HCT116 (cell line): ENCODE measurements around the gene CTIF. TPM values are rescaled to one million over a fixed set of nuclear protein-coding genes. Genes with fewer than 3 reads are reported as not detected.

Experiments used
- ATAC-seq: fragments of 200-7000 bp; cut with Tn5 transposase; 2 replicates; pipeline ENCODE4 v1.9.1; 2020; ENCODE audit warnings: mild to moderate bottlenecking, moderate library complexity
- BruUV-seq: library from RNA; stranded (reverse); fragments of 400-500 nt; replicated peaks from 2 replicates; lab custom pipeline; 2021; lab: Mats Ljungman, UMichigan
- CTCF ChIA-PET: fragments of 300-600 bp; sonication (Branson Sonifier 250); formaldehyde crosslinking; loops from one replicate; lab custom pipeline; 2021; ENCODE audit warnings: antibody characterized with exemption; lab: Charles Lee
- POLR2A ChIA-PET: fragments of 300-600, 350-600 bp; sonication (Branson Sonifier 250); formaldehyde crosslinking; loops from one replicate; lab custom pipeline; 2021; ENCODE audit warnings: antibody characterized with exemption; lab: Charles Lee
- RAD21 ChIA-PET, 2 experiments: fragments of 300-600 bp; sonication (Branson Sonifier 250); formaldehyde crosslinking; loops; one replicate each; lab custom pipeline; 2023; ENCODE audit warnings: low total read pairs in 2 of 2; ENCODE audit not compliant: uncharacterized antibody in 2 of 2, unreplicated experiment in 2 of 2, low non-redundant PET in 1 of 2; lab: Charles Lee
- DNase-seq: peaks from one replicate; pipeline ENCODE4 v3.0.0-alpha.2; 2010; ENCODE audit warnings: low read depth, low spot score
- H2AFZ ChIP-seq: fragments of 200-600 bp; shearing (Covaris generic), sonication (generic); 2 replicates; pipeline ENCODE4 v1.6.1; 2017; ENCODE audit warnings: low read depth, mixed run types, mixed read lengths, antibody characterized with exemption, low read length; ENCODE audit not compliant: poor library complexity, severe bottlenecking
- H3K27ac ChIP-seq: 2 replicates; pipeline ENCODE4 v1.5.1; 2012; ENCODE audit warnings: low read depth, low read length
- H3K27me3 ChIP-seq: fragments of 200-600 bp; sonication (generic); 2 replicates; pipeline ENCODE4 v1.6.1; 2016; ENCODE audit warnings: mixed run types, low read length, mixed read lengths; ENCODE audit not compliant: insufficient read depth
- H3K36me3 ChIP-seq, 2 experiments: fragments of 200-500 bp in 1 of 2; fragments of 200-600 bp in 1 of 2; sonication (Bioruptor generic) in 1 of 2; sonication (generic) in 1 of 2; 2 replicates each; pipeline versions ENCODE4 v1.5.1 to v1.6.1; 2014 to 2016; ENCODE audit warnings: low read length in 2 of 2, inconsistent platforms in 1 of 2, mixed read lengths in 1 of 2, mixed run types in 1 of 2; ENCODE audit not compliant: insufficient read depth in 2 of 2, control insufficient read depth in 1 of 2
- H3K4me1 ChIP-seq, 2 experiments: fragments of 200-600 bp in 1 of 2; sonication (generic) in 1 of 2; 2 replicates each; pipeline versions ENCODE4 v1.5.1 to v1.6.1; 2012 to 2017; ENCODE audit warnings: low read length in 2 of 2, inconsistent platforms in 1 of 2, mild to moderate bottlenecking in 1 of 2, mixed read lengths in 1 of 2, mixed run types in 1 of 2, moderate library complexity in 1 of 2; ENCODE audit not compliant: insufficient read depth in 2 of 2, control insufficient read depth in 1 of 2
- H3K4me2 ChIP-seq: fragments of 200-600 bp; sonication (generic); 2 replicates; pipeline ENCODE4 v1.6.1; 2017; ENCODE audit warnings: mixed run types, low read length, mixed read lengths
- H3K4me3 ChIP-seq, 2 experiments: fragments of 200-600 bp in 1 of 2; sonication (generic) in 1 of 2; replicated peaks in 1 of 2; 2 replicates each; pipeline ENCODE4 v1.5.1; 2011 to 2016; ENCODE audit warnings: low read length in 2 of 2, control low read depth in 1 of 2, low read depth in 1 of 2, mild to moderate bottlenecking in 1 of 2, mixed read lengths in 1 of 2, mixed run types in 1 of 2
- H3K79me2 ChIP-seq: fragments of 200-600 bp; sonication (generic); 2 replicates; pipeline ENCODE4 v1.6.1; 2017; ENCODE audit warnings: mild to moderate bottlenecking, mixed run types, low read length, moderate library complexity, mixed read lengths; ENCODE audit not compliant: insufficient read depth
- H3K9ac ChIP-seq: fragments of 200-600 bp; sonication (generic); 2 replicates; pipeline ENCODE4 v1.6.1; 2016; ENCODE audit warnings: low read length, mixed read lengths
- H3K9me2 ChIP-seq: fragments of 200-600 bp; sonication (generic), shearing (Covaris generic); 2 replicates; pipeline ENCODE4 v1.6.1; 2017; ENCODE audit warnings: mixed run types, mild to moderate bottlenecking, moderate library complexity; ENCODE audit not compliant: insufficient read depth
- H3K9me3 ChIP-seq, 2 experiments: fragments of 200-500 bp in 1 of 2; fragments of 200-600 bp in 1 of 2; sonication (Bioruptor generic) in 1 of 2; sonication (generic) in 1 of 2; 2 replicates each; pipeline ENCODE4 v1.6.1; 2014 to 2017; ENCODE audit warnings: low read length in 2 of 2, mixed read lengths in 2 of 2, inconsistent platforms in 1 of 2, low read depth in 1 of 2, mild to moderate bottlenecking in 1 of 2, mixed run types in 1 of 2, moderate library complexity in 1 of 2; ENCODE audit not compliant: control insufficient read depth in 1 of 2, insufficient read depth in 1 of 2
- H4K20me1 ChIP-seq: fragments of 200-600 bp; sonication (generic), shearing (Covaris generic); 2 replicates; pipeline ENCODE4 v1.6.1; 2017; ENCODE audit warnings: mixed run types, mild to moderate bottlenecking, moderate library complexity; ENCODE audit not compliant: insufficient read depth
- CEBPB ChIP-seq: IDR thresholded peaks from 2 replicates; pipeline ENCODE4 v1.6.1; 2012; ENCODE audit warnings: low read depth
- EGR1 ChIP-seq: IDR thresholded peaks from 2 replicates; pipeline ENCODE4 v1.6.1; 2012; ENCODE audit warnings: low read depth
- EZH2 ChIP-seq: fragments of 200-600 bp; sonication (generic); IDR thresholded peaks from 2 replicates; pipeline ENCODE4 v1.6.1; 2017; ENCODE audit warnings: antibody characterized with exemption, mixed run types
- EZH2phosphoT487 ChIP-seq: fragments of 200-600 bp; IDR thresholded peaks from 2 replicates; pipeline ENCODE4 v1.6.1; 2018; ENCODE audit warnings: antibody characterized with exemption, borderline replicate concordance
- FOSL1 ChIP-seq: IDR thresholded peaks from 2 replicates; pipeline ENCODE4 v1.6.1; 2012; ENCODE audit warnings: low read depth
- JUND ChIP-seq: IDR thresholded peaks from 2 replicates; pipeline ENCODE4 v1.6.1; 2012
- POLR2A ChIP-seq: IDR thresholded peaks from 2 replicates; pipeline ENCODE4 v1.7.0; 2011; ENCODE audit warnings: borderline replicate concordance; ENCODE audit not compliant: insufficient read depth, insufficient read length; ENCODE audit errors: extremely low read depth
- RAD21 ChIP-seq: IDR thresholded peaks from 2 replicates; pipeline ENCODE4 v1.6.1; 2012; ENCODE audit warnings: low read depth, mild to moderate bottlenecking
- REST ChIP-seq: IDR thresholded peaks from 2 replicates; pipeline ENCODE4 v1.6.1; 2012; ENCODE audit warnings: low read depth
- SIN3A ChIP-seq: IDR thresholded peaks from 2 replicates; pipeline ENCODE4 v1.6.1; 2012; ENCODE audit warnings: low read depth
- SP1 ChIP-seq: IDR thresholded peaks from 2 replicates; pipeline ENCODE4 v1.6.1; 2012; ENCODE audit warnings: low read depth
- SRF ChIP-seq: IDR thresholded peaks from 2 replicates; pipeline ENCODE4 v1.6.1; 2012; ENCODE audit warnings: low read depth
- YY1 ChIP-seq: IDR thresholded peaks from 2 replicates; pipeline ENCODE4 v1.6.1; 2011; ENCODE audit warnings: low read length, low read depth, moderate library complexity, mild to moderate bottlenecking; ENCODE audit not compliant: insufficient replicate concordance; ENCODE audit errors: extremely low read depth
- ZFX ChIP-seq: fragments of 450-650 bp; IDR thresholded peaks from 2 replicates; pipeline ENCODE4 v1.6.1; 2017
- ZNF274 ChIP-seq: fragments of 200-500 bp; sonication (Bioruptor generic); IDR thresholded peaks from 2 replicates; pipeline ENCODE4 v1.6.1; 2014; ENCODE audit warnings: mild to moderate bottlenecking, low read depth, low read length, inconsistent platforms
- intact Hi-C: fragments of 100-400 bp; cut with micrococcal nuclease; formaldehyde crosslinking; loops from 2 replicates; pipeline ENCODE4 v1.10.0; 2022
- total RNA-seq: library from RNA; stranded (reverse); gene quantifications from one replicate; pipeline ENCODE4 v1.2.1, GENCODE V29; 2021; ENCODE audit not compliant: unreplicated experiment
- TF ChIP-seq, protein P1 (sequence below), 3 experiments: fragments of 200-600 bp in 1 of 3; sonication (generic) in 1 of 3; IDR thresholded peaks in 2 of 3; conservative IDR thresholded peaks in 1 of 3; 2 replicates each; pipeline ENCODE4 v1.5.1; 2012 to 2017; ENCODE audit warnings: low read depth in 2 of 3, low read length in 2 of 3, antibody characterized with exemption in 1 of 3, borderline replicate concordance in 1 of 3, control low read depth in 1 of 3, mild to moderate bottlenecking in 1 of 3, mixed read lengths in 1 of 3, mixed run types in 1 of 3, moderate library complexity in 1 of 3; ENCODE audit not compliant: insufficient read depth in 1 of 3
- TF ChIP-seq, protein P2 (sequence below): IDR thresholded peaks from 2 replicates; pipeline ENCODE4 v1.6.1; 2011; ENCODE audit warnings: mild to moderate bottlenecking, low read length, moderate library complexity; ENCODE audit not compliant: insufficient replicate concordance; ENCODE audit errors: extremely low read depth

CTIF gene
- total RNA-seq, 1 experiment from 2014 or later, result 19.7 TPM

- CTCF ChIA-PET, result no interaction called here
- BruUV-seq, result no TSS peak
Measured at GRCh38 chr18:48851599-48851960, 312.7 kb downstream of the CTIF start.

More at GRCh38 chr18:48851599-48851960, 312.7 kb downstream of the CTIF start:
- peaks cover 3 to 25% of the 10 kb centered on the region in 2 experiments; a peak in 3 of 4 replicates for H3K4me1 ChIP-seq
- H3K9me3 ChIP-seq, result no peaks in the 10 kb centered on the region
- no peak overlapping the region for H3K27ac ChIP-seq
- no peaks in the 10 kb centered on the region for H4K20me1 ChIP-seq
- POLR2A ChIA-PET, result no interaction called here
- H3K36me3 ChIP-seq, result no peaks in the 10 kb centered on the region
- TF ChIP-seq, protein P1, sequence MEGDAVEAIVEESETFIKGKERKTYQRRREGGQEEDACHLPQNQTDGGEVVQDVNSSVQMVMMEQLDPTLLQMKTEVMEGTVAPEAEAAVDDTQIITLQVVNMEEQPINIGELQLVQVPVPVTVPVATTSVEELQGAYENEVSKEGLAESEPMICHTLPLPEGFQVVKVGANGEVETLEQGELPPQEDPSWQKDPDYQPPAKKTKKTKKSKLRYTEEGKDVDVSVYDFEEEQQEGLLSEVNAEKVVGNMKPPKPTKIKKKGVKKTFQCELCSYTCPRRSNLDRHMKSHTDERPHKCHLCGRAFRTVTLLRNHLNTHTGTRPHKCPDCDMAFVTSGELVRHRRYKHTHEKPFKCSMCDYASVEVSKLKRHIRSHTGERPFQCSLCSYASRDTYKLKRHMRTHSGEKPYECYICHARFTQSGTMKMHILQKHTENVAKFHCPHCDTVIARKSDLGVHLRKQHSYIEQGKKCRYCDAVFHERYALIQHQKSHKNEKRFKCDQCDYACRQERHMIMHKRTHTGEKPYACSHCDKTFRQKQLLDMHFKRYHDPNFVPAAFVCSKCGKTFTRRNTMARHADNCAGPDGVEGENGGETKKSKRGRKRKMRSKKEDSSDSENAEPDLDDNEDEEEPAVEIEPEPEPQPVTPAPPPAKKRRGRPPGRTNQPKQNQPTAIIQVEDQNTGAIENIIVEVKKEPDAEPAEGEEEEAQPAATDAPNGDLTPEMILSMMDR (IDR thresholded peaks at IDR 0.05 in 2 of 3, conservative IDR thresholded peaks at IDR 0.05 in 1 of 3; ENCODE audit: borderline replicate concordance in 1 of 3, insufficient read depth in 1 of 3, low read depth in 2 of 3, low read length in 2 of 3), result no peak
- no peak for TF ChIP-seq EZH2
- TF ChIP-seq FOSL1, result no peak
- TF ChIP-seq CEBPB, result no peak
- TF ChIP-seq, protein P2, sequence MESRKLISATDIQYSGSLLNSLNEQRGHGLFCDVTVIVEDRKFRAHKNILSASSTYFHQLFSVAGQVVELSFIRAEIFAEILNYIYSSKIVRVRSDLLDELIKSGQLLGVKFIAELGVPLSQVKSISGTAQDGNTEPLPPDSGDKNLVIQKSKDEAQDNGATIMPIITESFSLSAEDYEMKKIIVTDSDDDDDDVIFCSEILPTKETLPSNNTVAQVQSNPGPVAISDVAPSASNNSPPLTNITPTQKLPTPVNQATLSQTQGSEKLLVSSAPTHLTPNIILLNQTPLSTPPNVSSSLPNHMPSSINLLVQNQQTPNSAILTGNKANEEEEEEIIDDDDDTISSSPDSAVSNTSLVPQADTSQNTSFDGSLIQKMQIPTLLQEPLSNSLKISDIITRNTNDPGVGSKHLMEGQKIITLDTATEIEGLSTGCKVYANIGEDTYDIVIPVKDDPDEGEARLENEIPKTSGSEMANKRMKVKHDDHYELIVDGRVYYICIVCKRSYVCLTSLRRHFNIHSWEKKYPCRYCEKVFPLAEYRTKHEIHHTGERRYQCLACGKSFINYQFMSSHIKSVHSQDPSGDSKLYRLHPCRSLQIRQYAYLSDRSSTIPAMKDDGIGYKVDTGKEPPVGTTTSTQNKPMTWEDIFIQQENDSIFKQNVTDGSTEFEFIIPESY, result no peak
- TF ChIP-seq REST, result no peak
- no peak for TF ChIP-seq ZNF274
- TF ChIP-seq YY1, result no peak
- no peak for TF ChIP-seq JUND
- no peak for TF ChIP-seq EZH2phosphoT487
- no peak for TF ChIP-seq SIN3A
- no peak for TF ChIP-seq SRF
- TF ChIP-seq RAD21, result no peak
- TF ChIP-seq ZFX, result no peak
- no peak for TF ChIP-seq EGR1
- no peak for TF ChIP-seq POLR2A
- TF ChIP-seq SP1, result no peak
- DNase-seq (no peak), ATAC-seq (no peak)
- no peaks in the 10 kb centered on the region for H3K79me2 ChIP-seq
- intact Hi-C loops, result no loop called here
- no peak overlapping the region for H2AFZ ChIP-seq
- H3K27me3 ChIP-seq, result no peaks in the 10 kb centered on the region
- H3K9ac ChIP-seq, result no peak overlapping the region
- no peak overlapping the region for H3K4me3 ChIP-seq
- RAD21 ChIA-PET, result no interaction called here
- no peaks in the 10 kb centered on the region for H3K9me2 ChIP-seq
- no peak overlapping the region for H3K4me2 ChIP-seq
